HepG2 (cell line): ENCODE data around the gene MTFP1. TPM values are rescaled to one million over a fixed set of nuclear protein-coding genes. Genes with fewer than 3 reads are reported as not detected.

Experiments used
- ARID4A ChIP-seq: sonication (generic); formaldehyde crosslinking; IDR thresholded peaks from 2 replicates; pipeline ENCODE4 v1.5.0; 2020; ENCODE audit warnings: mild to moderate bottlenecking, missing genetic modification reagents, borderline replicate concordance
- ATF2 ChIP-seq: sonication (generic); formaldehyde crosslinking; IDR thresholded peaks from 2 replicates; pipeline ENCODE4 v1.4.0; 2020; ENCODE audit warnings: missing genetic modification reagents
- DMTF1 ChIP-seq: sonication (generic); formaldehyde crosslinking; IDR thresholded peaks from 2 replicates; pipeline ENCODE4 v1.4.0; 2020; ENCODE audit warnings: mild to moderate bottlenecking, missing genetic modification reagents
- HBP1 ChIP-seq: IDR thresholded peaks from 2 replicates; pipeline ENCODE4 v1.6.1; 2016; ENCODE audit warnings: low read depth, control low read depth
- HDAC1 ChIP-seq: sonication (generic); formaldehyde crosslinking; IDR thresholded peaks from 2 replicates; pipeline ENCODE4 v1.5.1; 2020; ENCODE audit warnings: mild to moderate bottlenecking, missing genetic modification reagents
- IRX3 ChIP-seq: sonication (generic); formaldehyde crosslinking; IDR thresholded peaks from 2 replicates; pipeline ENCODE4 v1.8.1; 2023; ENCODE audit warnings: mild to moderate bottlenecking, low read depth, missing genetic modification reagents, borderline replicate concordance
- KLF16 ChIP-seq, 2 experiments: sonication (generic) in 1 of 2; formaldehyde crosslinking in 1 of 2; IDR thresholded peaks; 2 replicates each; pipeline versions ENCODE4 v1.6.1 to v1.8.0; 2016 to 2023; ENCODE audit warnings: missing genetic modification reagents in 2 of 2, missing compliant biosample characterization in 1 of 2
- NFE2 ChIP-seq: sonication (generic); formaldehyde crosslinking; IDR thresholded peaks from 2 replicates; pipeline ENCODE4 v1.4.0; 2020; ENCODE audit warnings: missing genetic modification reagents
- NPAS2 ChIP-seq: sonication (generic); formaldehyde crosslinking; IDR thresholded peaks from 2 replicates; pipeline ENCODE4 v1.8.0; 2022; ENCODE audit warnings: mild to moderate bottlenecking, missing genetic modification reagents, borderline replicate concordance
- PREB ChIP-seq: sonication (generic); formaldehyde crosslinking; IDR thresholded peaks from 2 replicates; pipeline ENCODE4 v1.4.0; 2020; ENCODE audit warnings: missing genetic modification reagents
- SNAPC2 ChIP-seq: sonication (generic); formaldehyde crosslinking; IDR thresholded peaks from 2 replicates; pipeline ENCODE4 v1.8.1; 2022; ENCODE audit warnings: mild to moderate bottlenecking, missing genetic modification reagents
- SRSF1 ChIP-seq: fragments of 200-400 bp; formaldehyde crosslinking; optimal IDR thresholded peaks from 2 replicates; pipeline ENCODE3; 2017; ENCODE audit warnings: mild to moderate bottlenecking, low read depth, low read length, moderate library complexity
- TERF1 ChIP-seq: sonication (generic); formaldehyde crosslinking; IDR thresholded peaks from 2 replicates; pipeline ENCODE4 v1.8.0; 2022; ENCODE audit warnings: mild to moderate bottlenecking, missing genetic modification reagents, moderate library complexity
- ZNF207 ChIP-seq: fragments of 450-650 bp; IDR thresholded peaks from 2 replicates; pipeline ENCODE4 v1.6.1; 2016; ENCODE audit warnings: antibody characterized with exemption, borderline replicate concordance
- ZNF335 ChIP-seq: sonication (generic); formaldehyde crosslinking; IDR thresholded peaks from 2 replicates; pipeline ENCODE4 v1.4.0; 2020; ENCODE audit warnings: missing genetic modification reagents
- ZNF879 ChIP-seq: sonication (generic); formaldehyde crosslinking; IDR thresholded peaks from 2 replicates; pipeline ENCODE4 v1.8.1; 2023; ENCODE audit warnings: missing genetic modification reagents
- polyA plus RNA-seq, 8 experiments: library from polyadenylated mRNA; depleted of rRNA in 3 of 8; stranded (reverse) in 7 of 8; unstranded in 1 of 8; fragments of >200 nt; fragmentation: Illumina TruSeq in 4 of 8; extraction: Trizol in 4 of 8; gene quantifications; 2 replicates each; pipeline versions ENCODE4 v1.2.1 to v1.2.3, GENCODE V29; 2011 to 2016; ENCODE audit warnings: low read depth in 4 of 8, missing spikeins in 1 of 8, mixed read lengths in 1 of 8; ENCODE audit not compliant: insufficient read depth in 1 of 8
- total RNA-seq, 5 experiments: library from RNA; depleted of rRNA; stranded (reverse); fragments of >200 nt; fragmentation: Illumina TruSeq; extraction: Trizol; gene quantifications; 2 replicates each; pipeline ENCODE4 v1.2.3, GENCODE V29; 2016; ENCODE audit warnings: low read depth in 1 of 5

Gene MTFP1
- total and polyA plus RNA-seq, 2 of the 13 experiments (the other 11 are each of a cell fraction or from before 2014, with no cell fraction given) = 29.5 to 45.6 TPM

GRCh38 chr22:30425616-30426387, at the start of gene MTFP1 (continued):
- TF ChIP-seq PREB (CRISPR knock-in tag) = no peak
- TF ChIP-seq SNAPC2 = peak; percentile 70; the same call in 1 of the 2 replicates
- no peak for TF ChIP-seq IRX3 (CRISPR knock-in tag)
- peak in 1 of 2 experiments; percentile 52; a peak in 1 of 4 replicates for TF ChIP-seq KLF16 (CRISPR knock-in tag; IDR thresholded peaks at IDR 0.05)
- peak; percentile 73 for TF ChIP-seq SRSF1
- peak; percentile 89 for TF ChIP-seq ARID4A (CRISPR knock-in tag)
- TF ChIP-seq ZNF207 = no peak
- peak; percentile 53; the same call in 1 of the 2 replicates for TF ChIP-seq HDAC1
- peak; percentile 83; the same call in 1 of the 2 replicates for TF ChIP-seq HBP1 (CRISPR knock-in tag)
- TF ChIP-seq ZNF335 (CRISPR knock-in tag) = peak; percentile 61; the same call in 1 of the 2 replicates
- no peak for TF ChIP-seq TERF1 (CRISPR knock-in tag)
- no peak for TF ChIP-seq DMTF1 (CRISPR knock-in tag)
- TF ChIP-seq NFE2 (CRISPR knock-in tag) = no peak
- TF ChIP-seq ATF2 (CRISPR knock-in tag) = peak; percentile 31; the same call in 1 of the 2 replicates
- TF ChIP-seq NPAS2 = no peak
- no peak for TF ChIP-seq ZNF879 (CRISPR knock-in tag)
